T-helper 22 cell (primary cell): ENCODE results near the gene GSTT4.
"Not testable (repeated sequence)": the region's sequence is repeated elsewhere in the genome, so short reads cannot be mapped to it uniquely, and the experiment has no call there.

ENCODE experiments used
- DNase-seq: peaks from one replicate; pipeline ENCODE4 v3.0.0-alpha.2; 2020; ENCODE audit warnings: low read depth

The GSTT4 gene

DNA sequence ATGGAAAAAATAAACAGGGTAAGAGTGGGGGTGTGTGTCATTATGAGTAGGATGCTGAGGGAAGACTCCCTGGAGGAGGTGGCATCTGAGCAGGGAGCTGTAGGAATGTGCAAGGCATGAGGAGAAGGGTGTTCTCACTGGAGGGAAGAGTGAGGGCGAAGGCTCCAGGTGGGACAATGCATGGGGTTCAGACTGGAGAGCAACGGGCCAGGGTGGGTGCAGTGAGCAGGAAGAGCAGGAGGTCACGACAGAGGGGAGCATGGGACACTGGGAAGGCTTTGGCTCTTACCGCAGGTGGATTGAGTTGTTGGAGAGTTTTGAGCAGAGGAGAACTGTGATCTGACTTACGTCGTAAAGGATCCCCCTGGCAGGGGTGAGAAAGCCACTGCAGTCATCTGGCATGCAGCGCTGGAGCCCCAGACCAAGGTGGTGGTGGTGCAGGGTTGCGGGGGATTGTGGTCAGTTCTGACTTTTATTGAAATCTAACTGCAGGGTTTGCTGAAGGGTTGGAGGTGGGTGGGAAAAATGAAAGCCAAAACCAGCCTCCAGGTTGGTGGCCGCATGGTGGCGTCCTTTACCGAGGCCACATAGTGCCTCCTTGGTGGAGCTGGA is 52.4 kb downstream of the GSTT4 start:
- not testable (repeated sequence) for DNase-seq

DNA sequence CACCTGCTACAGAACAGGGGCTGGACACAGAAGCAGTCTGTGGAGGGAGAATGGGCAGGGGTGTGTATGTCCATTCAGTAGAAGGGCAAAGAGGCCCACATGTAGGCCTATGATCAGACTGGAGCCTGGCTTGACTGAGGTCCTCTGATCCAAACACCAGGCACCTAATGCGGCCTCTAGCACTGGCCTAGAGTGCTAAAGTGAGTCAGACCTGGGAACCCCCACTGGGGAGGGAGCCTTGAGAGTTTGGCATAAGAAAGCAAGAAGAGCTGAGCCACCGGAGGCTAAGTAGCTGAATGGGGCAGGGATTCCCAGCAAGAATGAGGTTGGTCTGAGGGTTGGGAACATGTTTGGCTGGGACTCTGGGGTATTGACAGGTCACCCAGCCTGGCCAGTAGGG is 53.9 kb downstream of the GSTT4 start:
- not testable (repeated sequence) for DNase-seq

DNA sequence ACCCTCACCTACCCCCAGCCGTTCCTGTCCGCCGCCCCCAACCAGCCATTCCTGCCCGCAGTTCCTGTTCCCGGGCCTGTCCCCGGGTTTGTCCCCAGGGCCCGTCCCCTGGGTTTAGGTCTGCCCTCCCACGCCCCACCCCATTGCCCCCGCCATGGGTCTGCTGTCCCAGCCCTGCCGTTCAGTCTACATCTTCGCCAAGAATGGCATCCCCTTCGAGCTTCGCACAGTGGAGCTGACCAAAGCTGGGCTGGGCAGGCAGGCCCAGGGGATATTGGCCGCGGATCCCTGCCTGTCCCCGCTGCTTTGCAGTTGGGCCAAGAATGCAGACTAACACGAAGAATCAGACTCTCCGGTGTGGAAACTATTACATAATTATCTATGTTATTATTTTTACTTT is 55.5 kb downstream of the GSTT4 start:
- not testable (repeated sequence) for DNase-seq
